Osteocyte (in vitro differentiated cells): ENCODE measurements around the gene RAX. TPM values are rescaled to one million over a fixed set of nuclear protein-coding genes. Genes with fewer than 3 reads are reported as not detected.

Source experiments
- DNase-seq: peaks from one replicate; pipeline ENCODE4 v3.0.0; 2021; ENCODE audit warnings: mixed read lengths; ENCODE audit not compliant: unreplicated experiment; ENCODE audit errors: extremely low spot score
- H3K27ac Mint-ChIP-seq: one replicate; pipeline ENCODE4 v1.8.0; 2021; ENCODE audit warnings: mild to moderate bottlenecking, mixed read lengths; ENCODE audit not compliant: unreplicated experiment
- H3K27me3 Mint-ChIP-seq: one replicate; pipeline ENCODE4 v1.8.0; 2021; ENCODE audit warnings: mixed read lengths; ENCODE audit not compliant: unreplicated experiment
- H3K36me3 Mint-ChIP-seq: one replicate; pipeline ENCODE4 v1.8.0; 2021; ENCODE audit warnings: mixed read lengths; ENCODE audit not compliant: unreplicated experiment
- H3K4me1 Mint-ChIP-seq: one replicate; pipeline ENCODE4 v1.8.0; 2021; ENCODE audit warnings: mixed read lengths; ENCODE audit not compliant: unreplicated experiment
- H3K4me3 Mint-ChIP-seq: one replicate; pipeline ENCODE4 v1.8.0; 2021; ENCODE audit warnings: mild to moderate bottlenecking, moderate library complexity, mixed read lengths; ENCODE audit not compliant: unreplicated experiment
- H3K9me3 Mint-ChIP-seq: one replicate; pipeline ENCODE4 v1.8.0; 2021; ENCODE audit warnings: mixed read lengths; ENCODE audit not compliant: unreplicated experiment
- total RNA-seq: library from RNA; stranded (reverse); gene quantifications from 2 replicates; pipeline ENCODE4 v1.2.1, GENCODE V29; 2021
- TF ChIP-seq, protein P1 (sequence below): fragments of 200-600 bp; sonication (generic); IDR thresholded peaks from 2 replicates; pipeline ENCODE4 v1.5.0; 2021; ENCODE audit warnings: antibody characterized with exemption, mild to moderate bottlenecking, moderate library complexity

RAX gene
- total RNA-seq, 1 donor from 2014 or later, result not detected

DNA sequence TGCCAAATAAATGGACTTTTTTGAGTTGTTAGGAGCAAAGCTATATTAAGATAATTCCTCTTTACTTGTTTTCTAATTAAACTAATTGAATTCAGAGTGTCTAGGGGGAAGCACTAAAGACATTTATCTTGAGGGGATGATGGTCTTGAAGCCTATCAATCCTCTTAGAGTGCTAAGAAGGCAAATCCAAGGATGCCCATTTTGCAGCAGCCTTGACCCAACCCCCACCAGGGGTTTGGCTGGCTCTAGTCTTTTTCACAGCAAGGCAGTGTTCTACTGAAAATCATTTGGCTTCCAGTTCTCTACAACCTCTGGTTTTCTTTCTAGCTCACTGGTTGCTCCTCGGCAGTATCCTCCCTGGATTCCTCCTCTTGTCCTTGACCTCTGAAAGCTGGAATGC lies 6.5 kb upstream of the RAX start:
- H3K4me1 Mint-ChIP-seq, result no peaks in the 10 kb centered on the region
- no peak overlapping the region for H3K27ac Mint-ChIP-seq
- no peaks in the 10 kb centered on the region for H3K36me3 Mint-ChIP-seq
- H3K4me3 Mint-ChIP-seq, result no peak overlapping the region
- no peaks in the 10 kb centered on the region for H3K9me3 Mint-ChIP-seq
- H3K27me3 Mint-ChIP-seq, result peaks cover 95% of the 10 kb centered on the region
- DNase-seq, result no peak
- TF ChIP-seq, protein P1, sequence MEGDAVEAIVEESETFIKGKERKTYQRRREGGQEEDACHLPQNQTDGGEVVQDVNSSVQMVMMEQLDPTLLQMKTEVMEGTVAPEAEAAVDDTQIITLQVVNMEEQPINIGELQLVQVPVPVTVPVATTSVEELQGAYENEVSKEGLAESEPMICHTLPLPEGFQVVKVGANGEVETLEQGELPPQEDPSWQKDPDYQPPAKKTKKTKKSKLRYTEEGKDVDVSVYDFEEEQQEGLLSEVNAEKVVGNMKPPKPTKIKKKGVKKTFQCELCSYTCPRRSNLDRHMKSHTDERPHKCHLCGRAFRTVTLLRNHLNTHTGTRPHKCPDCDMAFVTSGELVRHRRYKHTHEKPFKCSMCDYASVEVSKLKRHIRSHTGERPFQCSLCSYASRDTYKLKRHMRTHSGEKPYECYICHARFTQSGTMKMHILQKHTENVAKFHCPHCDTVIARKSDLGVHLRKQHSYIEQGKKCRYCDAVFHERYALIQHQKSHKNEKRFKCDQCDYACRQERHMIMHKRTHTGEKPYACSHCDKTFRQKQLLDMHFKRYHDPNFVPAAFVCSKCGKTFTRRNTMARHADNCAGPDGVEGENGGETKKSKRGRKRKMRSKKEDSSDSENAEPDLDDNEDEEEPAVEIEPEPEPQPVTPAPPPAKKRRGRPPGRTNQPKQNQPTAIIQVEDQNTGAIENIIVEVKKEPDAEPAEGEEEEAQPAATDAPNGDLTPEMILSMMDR, result no peak

DNA sequence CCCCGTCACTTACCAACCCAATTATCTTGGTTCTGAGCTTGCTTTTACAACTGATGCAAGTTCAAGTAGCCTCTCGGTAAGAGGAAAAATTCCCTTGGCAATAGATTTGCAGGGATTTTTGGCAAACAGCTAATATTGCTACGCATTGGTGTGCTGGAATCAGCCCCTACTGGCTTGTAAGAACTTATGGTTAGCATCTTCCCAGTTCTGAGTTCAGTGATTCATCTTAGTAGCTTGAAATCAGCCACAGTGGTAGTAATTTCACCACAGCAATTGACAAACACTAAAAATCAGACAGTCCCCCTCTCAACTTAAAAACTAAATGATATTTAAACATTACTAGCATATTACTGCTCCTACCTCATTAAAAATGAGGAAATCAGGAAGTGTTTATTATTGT lies 5.9 kb upstream of the RAX start:
- Mint-ChIP-seq H3K4me3 (no peak overlapping the region), H3K27ac (no peak overlapping the region), H3K27me3 (peaks cover 95% of the 10 kb centered on the region), H3K9me3 (no peaks in the 10 kb centered on the region), H3K4me1 (peaks cover 2% of the 10 kb centered on the region), H3K36me3 (no peaks in the 10 kb centered on the region)
- no peak for DNase-seq
- TF ChIP-seq, protein P1, result no peak

DNA sequence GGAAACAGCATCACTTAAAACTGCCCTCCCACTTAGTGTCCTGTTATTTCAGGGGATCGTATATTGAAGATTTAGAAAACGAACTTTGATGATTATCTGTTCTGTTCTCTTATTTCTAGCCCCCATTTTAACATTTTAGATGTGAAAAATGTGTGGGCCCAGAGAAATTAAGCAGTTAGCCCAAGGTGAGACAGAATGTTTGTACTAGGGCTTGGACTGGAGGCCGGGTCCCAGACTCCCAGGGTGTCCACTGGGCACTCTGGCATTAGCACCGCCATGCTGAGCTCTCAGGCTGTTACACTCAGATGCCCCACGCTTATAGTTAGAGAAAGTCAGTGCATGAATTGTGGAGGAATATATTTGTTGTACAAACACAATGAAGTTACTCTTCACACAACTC lies 5.5 kb upstream of the RAX start:
- Mint-ChIP-seq H3K27ac (no peak overlapping the region), H3K36me3 (no peaks in the 10 kb centered on the region), H3K4me1 (peaks cover 4% of the 10 kb centered on the region), H3K27me3 (peaks cover 95% of the 10 kb centered on the region), H3K9me3 (no peaks in the 10 kb centered on the region), H3K4me3 (no peak overlapping the region)
- TF ChIP-seq, protein P1, result no peak
- no peak for DNase-seq

DNA sequence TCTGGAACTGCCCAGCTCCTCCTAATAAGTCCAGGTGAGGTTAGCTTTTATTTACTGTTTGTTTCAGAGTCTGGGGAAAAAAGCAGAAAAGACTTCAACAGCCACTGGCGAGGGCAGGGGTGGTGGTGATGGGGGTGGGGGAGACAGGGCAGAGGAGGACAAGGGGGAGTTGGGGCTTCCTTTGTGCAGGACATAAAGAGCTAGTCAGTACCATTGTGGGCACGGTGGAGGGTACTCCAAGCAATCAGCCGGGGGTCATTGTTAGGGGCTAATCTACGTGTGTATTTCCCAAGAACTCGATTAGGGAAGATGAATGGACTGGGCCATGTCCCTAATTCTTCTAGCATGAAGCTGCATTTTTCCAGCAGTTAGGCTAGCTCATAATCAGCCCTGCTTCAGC lies 2.8 kb upstream of the RAX start:
- H3K36me3 Mint-ChIP-seq, result no peaks in the 10 kb centered on the region
- peaks cover 84% of the 10 kb centered on the region for H3K27me3 Mint-ChIP-seq
- H3K9me3 Mint-ChIP-seq, result no peaks in the 10 kb centered on the region
- TF ChIP-seq, protein P1, result no peak
- H3K4me1 Mint-ChIP-seq, result peaks cover 8% of the 10 kb centered on the region
- H3K27ac Mint-ChIP-seq, result no peak overlapping the region
- H3K4me3 Mint-ChIP-seq, result no peak overlapping the region
- DNase-seq, result no peak

DNA sequence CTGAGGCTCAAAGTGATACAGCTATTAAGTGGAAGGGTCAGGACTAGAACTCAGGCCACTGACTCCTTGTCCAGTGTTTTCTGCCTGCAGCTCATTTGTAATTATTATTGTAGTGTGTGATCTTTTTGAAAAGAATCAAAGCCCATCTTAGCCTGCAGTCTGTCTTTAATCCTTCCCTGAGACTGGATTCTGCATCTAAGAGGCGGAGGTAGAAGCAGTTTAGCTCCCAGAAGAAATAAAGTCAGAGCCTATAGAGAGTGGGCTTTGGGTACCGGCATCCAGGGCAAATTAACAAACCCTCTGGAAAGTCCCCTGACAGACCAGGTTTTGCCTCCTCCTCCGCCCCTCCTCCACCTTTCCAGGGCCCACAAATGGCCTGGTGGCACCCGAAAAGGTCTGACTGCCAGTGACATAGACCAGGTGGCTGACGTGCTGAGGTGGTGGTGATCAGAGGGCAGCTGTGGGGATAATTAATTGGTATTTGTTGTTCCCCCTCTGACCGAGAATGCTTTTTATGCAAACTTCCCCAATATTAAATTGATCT lies 2.2 kb upstream of the RAX start:
- Mint-ChIP-seq H3K4me1 (peaks cover 8% of the 10 kb centered on the region), H3K9me3 (no peaks in the 10 kb centered on the region), H3K4me3 (no peak overlapping the region), H3K27me3 (peaks cover 84% of the 10 kb centered on the region), H3K36me3 (no peaks in the 10 kb centered on the region), H3K27ac (no peak overlapping the region)
- TF ChIP-seq, protein P1, result no peak
- no peak for DNase-seq
